DND-41 (cell line): ENCODE results near the gene NEGR1.

Source experiments
- CTCF ChIP-seq: IDR thresholded peaks from 2 replicates; pipeline ENCODE4 v1.5.1; 2012; ENCODE audit warnings: borderline replicate concordance, low read length, moderate library complexity, mild to moderate bottlenecking; ENCODE audit not compliant: poor library complexity, severe bottlenecking; ENCODE audit errors: extremely low read depth
- EZH2 ChIP-seq: IDR thresholded peaks from 3 replicates; pipeline ENCODE4 v1.6.1; 2012; ENCODE audit warnings: borderline replicate concordance, low read depth, mild to moderate bottlenecking, moderate library complexity, low read length, inconsistent platforms; ENCODE audit not compliant: severe bottlenecking

- TF ChIP-seq CTCF (no peak), EZH2 (no peak)
These were observed 682.3 kb downstream of the NEGR1 start for GRCh38 chr1:71600023-71600422.
